Activated CD8-positive, alpha-beta T cell treated with anti-CD3 and anti-CD28 coated beads for 36 hours (primary cell): ENCODE measurements around the gene HELZ. TPM values are rescaled to one million over a fixed set of nuclear protein-coding genes. Genes with fewer than 3 reads are reported as not detected.
"Not testable (repeated sequence)": the region's sequence is repeated elsewhere in the genome, so short reads cannot be mapped to it uniquely, and the experiment has no call there.

ENCODE experiments used
- ATAC-seq: fragments of 200-7000 bp; cut with Tn5 transposase; one replicate; pipeline ENCODE4 v1.10.0; 2021; ENCODE audit warnings: mild to moderate bottlenecking, moderate library complexity
- CTCF ChIA-PET: fragments of 350-600 bp; sonication (Branson Sonifier 250); formaldehyde crosslinking; loops from one replicate; lab custom pipeline; 2021; ENCODE audit warnings: antibody characterized with exemption; lab: Charles Lee
- POLR2A ChIA-PET: fragments of 350-600 bp; sonication (Branson Sonifier 250); formaldehyde crosslinking; loops from one replicate; lab custom pipeline; 2021; ENCODE audit warnings: antibody characterized with exemption; lab: Charles Lee
- DNase-seq: peaks from one replicate; pipeline ENCODE4 v3.0.0-alpha.2; 2020
- H3K27ac Mint-ChIP-seq: one replicate; pipeline ENCODE4 v1.8.0; 2021; ENCODE audit warnings: mild to moderate bottlenecking, mixed read lengths
- H3K27me3 Mint-ChIP-seq: one replicate; pipeline ENCODE4 v1.8.0; 2021; ENCODE audit warnings: mixed read lengths
- H3K36me3 Mint-ChIP-seq: one replicate; pipeline ENCODE4 v1.8.0; 2021; ENCODE audit warnings: low read depth, mixed read lengths
- H3K4me1 Mint-ChIP-seq: one replicate; pipeline ENCODE4 v1.8.0; 2021; ENCODE audit warnings: low read depth, mixed read lengths
- H3K4me3 Mint-ChIP-seq: one replicate; pipeline ENCODE4 v1.8.0; 2021; ENCODE audit warnings: mild to moderate bottlenecking, moderate library complexity, mixed read lengths
- H3K9me3 Mint-ChIP-seq: one replicate; pipeline ENCODE4 v1.8.0; 2021; ENCODE audit warnings: mixed read lengths
- CTCF ChIP-seq: fragments of 200-600 bp; IDR thresholded peaks from one replicate; pipeline ENCODE4 v1.8.0; 2022; ENCODE audit warnings: antibody characterized with exemption, mild to moderate bottlenecking
- intact Hi-C: fragments of 100-400 bp; cut with micrococcal nuclease; formaldehyde crosslinking; loops from one replicate; pipeline ENCODE4 v1.10.0; 2022
- total RNA-seq, 2 experiments: library from RNA; stranded (reverse); gene quantifications; one replicate each; pipeline ENCODE4 v1.2.3, GENCODE V29; 2021

HELZ gene
- total RNA-seq, 2 experiments from 2014 or later: 74.4 to 74.9 TPM

- H3K9me3 Mint-ChIP-seq: no peaks in the 10 kb centered on the region
- peaks cover 32% of the 10 kb centered on the region for H3K36me3 Mint-ChIP-seq
- ChIA-PET POLR2A (no interaction called here), CTCF (interaction anchor here (1.1 to 1.3 kb wide), 2 partner anchors 17 to 68 kb away, joined by 3 to 5 read pairs; no protein-coding TSS in a partner anchor)
- H3K4me1 Mint-ChIP-seq: peaks cover 12% of the 10 kb centered on the region
- intact Hi-C loops: no loop called here
- no peak for DNase-seq
- ATAC-seq: no peak
- H3K27me3 Mint-ChIP-seq: no peaks in the 10 kb centered on the region
- no peak for TF ChIP-seq CTCF
- no peak overlapping the region for H3K27ac Mint-ChIP-seq
- H3K4me3 Mint-ChIP-seq: no peak overlapping the region
These were observed 41.2 kb downstream of the HELZ start for GRCh38 chr17:67203818-67204217.

GRCh38 chr17:67202503-67202902, 42.5 kb downstream of the HELZ start:
- Mint-ChIP-seq H3K27ac (no peak overlapping the region), H3K27me3 (no peaks in the 10 kb centered on the region), H3K36me3 (peaks cover 34% of the 10 kb centered on the region), H3K9me3 (peaks cover 4% of the 10 kb centered on the region), H3K4me1 (peaks cover 4% of the 10 kb centered on the region), H3K4me3 (no peak overlapping the region)
- intact Hi-C loops: no loop called here
- CTCF ChIA-PET: interaction anchor here (0.8 to 0.9 kb wide), 2 partner anchors 19 to 37 kb away, joined by 3 read pairs; no protein-coding TSS in a partner anchor
- ATAC-seq (no peak), DNase-seq (no peak)
- POLR2A ChIA-PET: interaction anchor here (0.7 kb wide), 2 partner anchors 22 to 72 kb away, joined by 3 read pairs; no protein-coding TSS in a partner anchor
- TF ChIP-seq CTCF: no peak

GRCh38 chr17:67200727-67201301, 44.2 kb downstream of the HELZ start:
- H3K36me3 Mint-ChIP-seq: peaks cover 50% of the 10 kb centered on the region
- CTCF ChIA-PET: interaction anchor here (0.7 to 3.0 kb wide), 15 partner anchors 9 to 244 kb away, joined by 3 to 17 read pairs (median 4); partner anchors contain the start of gene HELZ
- peak; percentile 55 for TF ChIP-seq CTCF
- peaks cover 11% of the 10 kb centered on the region for H3K9me3 Mint-ChIP-seq
- ATAC-seq (no peak), DNase-seq (no peak)
- H3K27me3 Mint-ChIP-seq: no peaks in the 10 kb centered on the region
- peaks cover 17% of the 10 kb centered on the region for H3K4me1 Mint-ChIP-seq
- no peak overlapping the region for H3K4me3 Mint-ChIP-seq
- POLR2A ChIA-PET: no interaction called here
- intact Hi-C loops: no loop called here
- H3K27ac Mint-ChIP-seq: no peak overlapping the region

- Mint-ChIP-seq H3K36me3 (peaks cover 58% of the 10 kb centered on the region), H3K4me3 (no peak overlapping the region), H3K27me3 (no peaks in the 10 kb centered on the region), H3K9me3 (peaks cover 11% of the 10 kb centered on the region), H3K4me1 (peaks cover 14% of the 10 kb centered on the region), H3K27ac (no peak overlapping the region)
- CTCF ChIA-PET: no interaction called here
- no peak for DNase-seq
- intact Hi-C loops: no loop called here
- no peak for TF ChIP-seq CTCF
- POLR2A ChIA-PET: no interaction called here
- ATAC-seq: no peak
These were observed 46.9 kb downstream of the HELZ start for GRCh38 chr17:67198131-67198530.

- Mint-ChIP-seq H3K27ac (peak overlapping the region; percentile 32), H3K4me1 (peaks cover 14% of the 10 kb centered on the region), H3K9me3 (peaks cover 11% of the 10 kb centered on the region), H3K36me3 (peaks cover 57% of the 10 kb centered on the region)
- H3K4me3 Mint-ChIP-seq, intact Hi-C loops, H3K27me3 Mint-ChIP-seq, POLR2A ChIA-PET, CTCF ChIA-PET: not testable (repeated sequence)
- ATAC-seq: peak; percentile 84
- peak; percentile 44 for DNase-seq
These were observed 48.0 kb downstream of the HELZ start for GRCh38 chr17:67197023-67197422.
